ENCODE results near the gene CALML4. TPM values are rescaled to one million over a fixed set of nuclear protein-coding genes. Genes with fewer than 3 reads are reported as not detected.

CALML4 gene
- total RNA-seq, 1 donor from 2014 or later = 0.90 TPM

GRCh38 chr15:68208636-68209240 is 3.6 kb upstream of the CALML4 start:
- H3K27me3 Mint-ChIP-seq (ENCODE audit: low read depth) = no peaks in the 10 kb centered on the region
- no peaks in the 10 kb centered on the region for H3K9me3 Mint-ChIP-seq (ENCODE audit: low read depth)
- no peak for TF ChIP-seq CTCF (IDR thresholded peaks at IDR 0.05)
- H3K4me3 Mint-ChIP-seq (ENCODE audit: unreplicated experiment) = no peak overlapping the region
- peaks cover 3% of the 10 kb centered on the region for H3K4me1 Mint-ChIP-seq (ENCODE audit: low read depth)
- DNase-seq (ENCODE audit: low spot score) = no peak
- peaks cover under 1% of the 10 kb centered on the region for H3K36me3 Mint-ChIP-seq (ENCODE audit: low read depth)
- no peak overlapping the region for H3K27ac Mint-ChIP-seq (ENCODE audit: unreplicated experiment)

GRCh38 chr15:68208136-68208535 is 3.0 kb upstream of the CALML4 start:
- no peak for TF ChIP-seq CTCF (IDR thresholded peaks at IDR 0.05)
- H3K4me1 Mint-ChIP-seq (ENCODE audit: low read depth) = peaks cover 3% of the 10 kb centered on the region
- H3K4me3 Mint-ChIP-seq (ENCODE audit: unreplicated experiment) = no peak overlapping the region
- H3K9me3 Mint-ChIP-seq (ENCODE audit: low read depth) = no peaks in the 10 kb centered on the region
- no peak overlapping the region for H3K27ac Mint-ChIP-seq (ENCODE audit: unreplicated experiment)
- H3K27me3 Mint-ChIP-seq (ENCODE audit: low read depth) = no peaks in the 10 kb centered on the region
- H3K36me3 Mint-ChIP-seq (ENCODE audit: low read depth) = no peaks in the 10 kb centered on the region
- DNase-seq (ENCODE audit: low spot score) = no peak

GRCh38 chr15:68207176-68207935 is 2.2 kb upstream of the CALML4 start:
- H3K36me3 Mint-ChIP-seq (ENCODE audit: low read depth) = no peaks in the 10 kb centered on the region
- no peak for TF ChIP-seq CTCF (IDR thresholded peaks at IDR 0.05)
- no peak for DNase-seq (ENCODE audit: low spot score)
- H3K9me3 Mint-ChIP-seq (ENCODE audit: low read depth) = no peaks in the 10 kb centered on the region
- no peak overlapping the region for H3K27ac Mint-ChIP-seq (ENCODE audit: unreplicated experiment)
- H3K4me3 Mint-ChIP-seq (ENCODE audit: unreplicated experiment) = no peak overlapping the region
- H3K27me3 Mint-ChIP-seq (ENCODE audit: low read depth) = no peaks in the 10 kb centered on the region
- H3K4me1 Mint-ChIP-seq (ENCODE audit: low read depth) = peaks cover 3% of the 10 kb centered on the region

- Mint-ChIP-seq H3K9me3 (ENCODE audit: low read depth) (no peaks in the 10 kb centered on the region), H3K4me1 (ENCODE audit: low read depth) (peaks cover 4% of the 10 kb centered on the region), H3K36me3 (ENCODE audit: low read depth) (no peaks in the 10 kb centered on the region), H3K4me3 (ENCODE audit: unreplicated experiment) (no peak overlapping the region), H3K27me3 (ENCODE audit: low read depth) (no peaks in the 10 kb centered on the region), H3K27ac (ENCODE audit: unreplicated experiment) (no peak overlapping the region)
- TF ChIP-seq CTCF (IDR thresholded peaks at IDR 0.05) = no peak
- no peak for DNase-seq (ENCODE audit: low spot score)
These were observed 1.6 kb upstream of the CALML4 start for GRCh38 chr15:68206711-68207151.

- Mint-ChIP-seq H3K27ac (ENCODE audit: unreplicated experiment) (no peak overlapping the region), H3K4me3 (ENCODE audit: unreplicated experiment) (no peak overlapping the region), H3K27me3 (ENCODE audit: low read depth) (no peaks in the 10 kb centered on the region), H3K36me3 (ENCODE audit: low read depth) (no peaks in the 10 kb centered on the region), H3K9me3 (ENCODE audit: low read depth) (no peaks in the 10 kb centered on the region), H3K4me1 (ENCODE audit: low read depth) (peaks cover 6% of the 10 kb centered on the region)
- DNase-seq (ENCODE audit: low spot score) = no peak
- no peak for TF ChIP-seq CTCF (IDR thresholded peaks at IDR 0.05)
These were observed 915 bp upstream of the CALML4 start for GRCh38 chr15:68205954-68206539.
